ENCODE measurements around the gene THRB. TPM values are rescaled to one million over a fixed set of nuclear protein-coding genes. Genes with fewer than 3 reads are reported as not detected.

THRB gene
- total RNA-seq, 1 donor = 0.36 TPM

GRCh38 chr3:24195504-24196230, 299.0 kb downstream of the THRB start:
- H2AFZ ChIP-seq (ENCODE audit: low read length) = no peak overlapping the region
- no peaks in the 10 kb centered on the region for H3K27me3 ChIP-seq (ENCODE audit: insufficient read depth, low read length)
- H3K79me2 ChIP-seq (ENCODE audit: insufficient read depth, low read length) = no peaks in the 10 kb centered on the region
- DNase-seq (ENCODE audit: insufficient read length, low spot score, missing footprints) = no peak
- H3K9me3 ChIP-seq (ENCODE audit: low read depth, low read length) = no peaks in the 10 kb centered on the region
- no peak for TF ChIP-seq CTCF (IDR thresholded peaks at IDR 0.05; ENCODE audit: extremely low read depth, low read depth, low read length)
- no peaks in the 10 kb centered on the region for H3K4me1 ChIP-seq (ENCODE audit: insufficient read depth, low read length)
- no peaks in the 10 kb centered on the region for H4K20me1 ChIP-seq (ENCODE audit: insufficient read depth, low read length)
- H3K27ac ChIP-seq (ENCODE audit: low read depth, low read length) = no peak overlapping the region
- no peak overlapping the region for H3K4me3 ChIP-seq (ENCODE audit: insufficient read depth, low read length)
- no peak overlapping the region for H3K4me2 ChIP-seq (ENCODE audit: insufficient read depth, low read length)
- no peaks in the 10 kb centered on the region for H3K36me3 ChIP-seq (ENCODE audit: insufficient read depth, low read length)

- Histone ChIP-seq H3K4me3 (ENCODE audit: insufficient read depth, low read length) (no peak overlapping the region), H3K79me2 (ENCODE audit: insufficient read depth, low read length) (no peaks in the 10 kb centered on the region), H3K4me2 (ENCODE audit: insufficient read depth, low read length) (no peak overlapping the region), H3K27me3 (ENCODE audit: insufficient read depth, low read length) (no peaks in the 10 kb centered on the region), H3K9me3 (ENCODE audit: low read depth, low read length) (no peaks in the 10 kb centered on the region), H2AFZ (ENCODE audit: low read length) (no peak overlapping the region), H3K36me3 (ENCODE audit: insufficient read depth, low read length) (no peaks in the 10 kb centered on the region), H3K27ac (ENCODE audit: low read depth, low read length) (no peak overlapping the region), H3K4me1 (ENCODE audit: insufficient read depth, low read length) (no peaks in the 10 kb centered on the region), H4K20me1 (ENCODE audit: insufficient read depth, low read length) (no peaks in the 10 kb centered on the region)
- no peak for DNase-seq (ENCODE audit: insufficient read length, low spot score, missing footprints)
- TF ChIP-seq CTCF (IDR thresholded peaks at IDR 0.05; ENCODE audit: extremely low read depth, low read depth, low read length) = no peak
Measured at GRCh38 chr3:24192469-24193056, 302.1 kb downstream of the THRB start.

GRCh38 chr3:24191801-24192403, 302.7 kb downstream of the THRB start:
- no peak overlapping the region for H3K27ac ChIP-seq (ENCODE audit: low read depth, low read length)
- no peaks in the 10 kb centered on the region for H3K36me3 ChIP-seq (ENCODE audit: insufficient read depth, low read length)
- no peak overlapping the region for H3K4me3 ChIP-seq (ENCODE audit: insufficient read depth, low read length)
- H3K9me3 ChIP-seq (ENCODE audit: low read depth, low read length) = no peaks in the 10 kb centered on the region
- no peak for DNase-seq (ENCODE audit: insufficient read length, low spot score, missing footprints)
- no peak overlapping the region for H3K4me2 ChIP-seq (ENCODE audit: insufficient read depth, low read length)
- H3K4me1 ChIP-seq (ENCODE audit: insufficient read depth, low read length) = no peaks in the 10 kb centered on the region
- H2AFZ ChIP-seq (ENCODE audit: low read length) = no peak overlapping the region
- no peak for TF ChIP-seq CTCF (IDR thresholded peaks at IDR 0.05; ENCODE audit: extremely low read depth, low read depth, low read length)
- no peaks in the 10 kb centered on the region for H3K27me3 ChIP-seq (ENCODE audit: insufficient read depth, low read length)
- H4K20me1 ChIP-seq (ENCODE audit: insufficient read depth, low read length) = no peaks in the 10 kb centered on the region
- H3K79me2 ChIP-seq (ENCODE audit: insufficient read depth, low read length) = no peaks in the 10 kb centered on the region

DNA sequence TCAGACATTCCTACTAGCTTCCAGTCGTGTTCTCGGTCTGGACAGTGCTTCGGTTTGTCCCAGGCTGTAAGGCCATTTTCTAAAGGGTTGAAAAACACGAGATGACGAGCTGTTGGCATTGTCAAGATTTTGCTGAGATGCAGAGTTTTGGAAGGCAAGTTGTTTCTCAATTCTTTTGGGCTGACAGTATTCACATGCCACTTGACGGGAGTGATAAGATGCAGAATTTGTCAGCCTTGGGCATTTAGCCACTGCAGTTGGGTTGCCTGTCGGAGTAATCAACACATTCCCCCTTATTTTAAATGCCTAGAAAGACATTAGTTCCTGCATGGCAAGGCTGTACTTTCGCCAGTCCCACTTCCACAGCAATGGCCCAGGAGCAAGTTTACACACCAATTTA, 304.4 kb downstream of the THRB start:
- TF ChIP-seq CTCF (IDR thresholded peaks at IDR 0.05; ENCODE audit: extremely low read depth, low read depth, low read length) = no peak
- no peaks in the 10 kb centered on the region for H4K20me1 ChIP-seq (ENCODE audit: insufficient read depth, low read length)
- H3K27ac ChIP-seq (ENCODE audit: low read depth, low read length) = no peak overlapping the region

More for the DNA sequence above, 304.4 kb downstream of the THRB start:
- Histone ChIP-seq H3K36me3 (ENCODE audit: insufficient read depth, low read length) (no peaks in the 10 kb centered on the region), H3K27me3 (ENCODE audit: insufficient read depth, low read length) (no peaks in the 10 kb centered on the region), H3K4me3 (ENCODE audit: insufficient read depth, low read length) (no peak overlapping the region), H3K4me1 (ENCODE audit: insufficient read depth, low read length) (no peaks in the 10 kb centered on the region), H3K4me2 (ENCODE audit: insufficient read depth, low read length) (no peak overlapping the region), H2AFZ (ENCODE audit: low read length) (no peak overlapping the region), H3K9me3 (ENCODE audit: low read depth, low read length) (no peaks in the 10 kb centered on the region), H3K79me2 (ENCODE audit: insufficient read depth, low read length) (no peaks in the 10 kb centered on the region)
- DNase-seq (ENCODE audit: insufficient read length, low spot score, missing footprints) = no peak

Data from osteoblast (primary cell).